Activated CD8-positive, alpha-beta T cell treated with anti-CD3 and anti-CD28 coated beads, Interleukin-2, amount 10 ng/mL, durations not matched to agents 7 days and 5 days (primary cell): ENCODE results near the gene USF2. TPM values are rescaled to one million over a fixed set of nuclear protein-coding genes. Genes with fewer than 3 reads are reported as not detected.

Experiments used
- ATAC-seq: fragments of 150-1000 bp; cut with Tn5 transposase; one replicate; pipeline ENCODE4 v1.10.0; 2021; ENCODE audit warnings: moderate library complexity
- CTCF ChIA-PET: fragments of 350-600 bp; sonication (Branson Sonifier 250); formaldehyde crosslinking; loops from one replicate; lab custom pipeline; 2021; ENCODE audit warnings: antibody characterized with exemption; lab: Charles Lee
- POLR2A ChIA-PET: fragments of 350-600 bp; sonication (Branson Sonifier 250); formaldehyde crosslinking; loops from one replicate; lab custom pipeline; 2021; ENCODE audit warnings: antibody characterized with exemption; lab: Charles Lee
- DNase-seq: peaks from one replicate; pipeline ENCODE4 v3.0.0-alpha.2; 2020
- H3K27ac Mint-ChIP-seq: one replicate; pipeline ENCODE4 v1.8.0; 2021; ENCODE audit warnings: mild to moderate bottlenecking, mixed read lengths
- H3K27me3 Mint-ChIP-seq: one replicate; pipeline ENCODE4 v1.8.0; 2021; ENCODE audit warnings: low read depth, mixed read lengths
- H3K36me3 Mint-ChIP-seq: one replicate; pipeline ENCODE4 v1.8.0; 2021; ENCODE audit warnings: low read depth, mixed read lengths
- H3K4me1 Mint-ChIP-seq: one replicate; pipeline ENCODE4 v1.8.0; 2021; ENCODE audit warnings: low read depth, mixed read lengths
- H3K4me3 Mint-ChIP-seq: one replicate; pipeline ENCODE4 v1.8.0; 2021; ENCODE audit warnings: mild to moderate bottlenecking, mixed read lengths
- H3K9me3 Mint-ChIP-seq: one replicate; pipeline ENCODE4 v1.8.0; 2022; ENCODE audit warnings: mixed read lengths; ENCODE audit not compliant: insufficient read depth
- total RNA-seq, 2 experiments: library from RNA; stranded (reverse); gene quantifications; one replicate each; pipeline ENCODE4 v1.2.3, GENCODE V29; 2021

USF2 gene
- total RNA-seq, 2 experiments from 2014 or later = 125 to 138 TPM

DNA sequence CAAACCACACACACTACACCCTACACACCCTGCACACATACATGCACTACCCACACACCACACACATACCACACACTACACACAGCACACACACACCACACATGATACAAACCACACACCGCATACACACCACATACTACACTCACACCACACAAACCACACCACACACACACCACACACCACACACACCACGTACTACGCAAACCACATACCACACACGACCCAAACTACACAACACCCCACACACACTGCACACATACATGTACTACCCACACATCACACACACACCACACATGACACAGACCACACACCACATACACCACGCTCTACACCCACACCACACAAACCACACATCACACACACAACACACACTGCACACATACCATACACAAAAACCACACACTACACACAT is 29.8 kb downstream of the USF2 start:
- H3K36me3 Mint-ChIP-seq = no peaks in the 10 kb centered on the region
- no peak overlapping the region for H3K4me3 Mint-ChIP-seq
- ATAC-seq (no peak), DNase-seq (no peak)
- H3K9me3 Mint-ChIP-seq = no peaks in the 10 kb centered on the region
- no peaks in the 10 kb centered on the region for H3K4me1 Mint-ChIP-seq
- ChIA-PET POLR2A (no interaction called here), CTCF (no interaction called here)
- no peak overlapping the region for H3K27ac Mint-ChIP-seq
- peaks cover 2% of the 10 kb centered on the region for H3K27me3 Mint-ChIP-seq

DNA sequence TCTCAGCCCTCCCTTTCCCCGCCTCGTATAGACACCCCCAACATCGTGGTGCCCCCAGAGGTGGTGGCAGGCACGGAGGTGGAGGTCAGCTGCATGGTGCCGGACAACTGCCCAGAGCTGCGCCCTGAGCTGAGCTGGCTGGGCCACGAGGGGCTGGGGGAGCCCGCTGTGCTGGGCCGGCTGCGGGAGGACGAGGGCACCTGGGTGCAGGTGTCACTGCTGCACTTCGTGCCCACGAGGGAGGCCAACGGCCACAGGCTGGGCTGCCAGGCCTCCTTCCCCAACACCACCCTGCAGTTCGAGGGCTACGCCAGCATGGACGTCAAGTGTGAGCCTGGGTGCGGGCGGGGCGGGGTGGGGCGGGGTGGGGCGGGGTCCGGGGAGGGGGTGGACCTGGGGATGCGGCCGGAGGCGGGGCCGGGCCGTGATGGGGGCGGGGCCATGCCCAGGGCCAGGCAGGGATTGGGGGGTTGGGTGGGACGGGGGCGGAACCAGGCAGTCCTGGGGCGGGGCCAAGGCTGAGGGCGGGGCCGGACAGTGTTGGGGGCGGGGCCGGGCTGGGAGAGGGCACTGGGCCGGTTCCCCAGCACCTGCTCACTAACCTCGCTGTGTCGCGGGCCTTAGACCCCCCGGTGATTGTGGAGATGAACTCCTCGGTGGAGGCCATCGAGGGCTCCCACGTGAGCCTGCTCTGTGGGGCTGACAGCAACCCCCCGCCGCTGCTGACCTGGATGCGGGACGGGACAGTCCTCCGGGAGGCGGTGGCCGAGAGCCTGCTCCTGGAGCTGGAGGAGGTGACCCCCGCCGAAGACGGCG is 31.0 kb downstream of the USF2 start:
- H3K4me3 Mint-ChIP-seq = no peak overlapping the region
- ATAC-seq (no peak), DNase-seq (no peak)
- no peak overlapping the region for H3K27ac Mint-ChIP-seq
- ChIA-PET POLR2A (no interaction called here), CTCF (no interaction called here)
- H3K36me3 Mint-ChIP-seq = no peaks in the 10 kb centered on the region
- no peaks in the 10 kb centered on the region for H3K27me3 Mint-ChIP-seq
- no peaks in the 10 kb centered on the region for H3K9me3 Mint-ChIP-seq
- H3K4me1 Mint-ChIP-seq = no peaks in the 10 kb centered on the region

- CTCF ChIA-PET = no interaction called here
- ATAC-seq (no peak), DNase-seq (no peak)
- Mint-ChIP-seq H3K27ac (no peak overlapping the region), H3K36me3 (no peaks in the 10 kb centered on the region), H3K4me1 (no peaks in the 10 kb centered on the region), H3K9me3 (no peaks in the 10 kb centered on the region), H3K4me3 (no peak overlapping the region), H3K27me3 (no peaks in the 10 kb centered on the region)
- POLR2A ChIA-PET = no interaction called here
Observed at GRCh38 chr19:35300339-35300649, 31.5 kb downstream of the USF2 start.

- DNase-seq (no peak), ATAC-seq (no peak)
- ChIA-PET CTCF (no interaction called here), POLR2A (no interaction called here)
- H3K4me1 Mint-ChIP-seq = no peaks in the 10 kb centered on the region
- H3K4me3 Mint-ChIP-seq = no peak overlapping the region
- H3K27me3 Mint-ChIP-seq = no peaks in the 10 kb centered on the region
- H3K36me3 Mint-ChIP-seq = no peaks in the 10 kb centered on the region
- H3K27ac Mint-ChIP-seq = no peak overlapping the region
- no peaks in the 10 kb centered on the region for H3K9me3 Mint-ChIP-seq
Observed at GRCh38 chr19:35301961-35302360, 33.2 kb downstream of the USF2 start.

DNA sequence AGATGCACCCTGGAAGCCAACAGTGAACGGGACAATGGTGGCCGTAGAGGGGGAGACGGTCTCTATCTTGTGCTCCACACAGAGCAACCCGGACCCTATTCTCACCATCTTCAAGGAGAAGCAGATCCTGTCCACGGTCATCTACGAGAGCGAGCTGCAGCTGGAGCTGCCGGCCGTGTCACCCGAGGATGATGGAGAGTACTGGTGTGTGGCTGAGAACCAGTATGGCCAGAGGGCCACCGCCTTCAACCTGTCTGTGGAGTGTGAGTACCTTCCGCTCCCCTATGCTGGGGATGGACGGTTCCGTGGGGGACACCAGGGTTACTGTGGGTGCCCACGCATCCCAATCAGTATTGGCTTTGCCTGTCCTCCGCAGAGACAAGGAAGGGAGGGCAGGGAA is 33.7 kb downstream of the USF2 start:
- POLR2A ChIA-PET = no interaction called here
- Mint-ChIP-seq H3K36me3 (no peaks in the 10 kb centered on the region), H3K4me3 (no peak overlapping the region), H3K27me3 (no peaks in the 10 kb centered on the region), H3K4me1 (no peaks in the 10 kb centered on the region), H3K9me3 (no peaks in the 10 kb centered on the region), H3K27ac (no peak overlapping the region)
- DNase-seq (no peak), ATAC-seq (no peak)
- CTCF ChIA-PET = no interaction called here

DNA sequence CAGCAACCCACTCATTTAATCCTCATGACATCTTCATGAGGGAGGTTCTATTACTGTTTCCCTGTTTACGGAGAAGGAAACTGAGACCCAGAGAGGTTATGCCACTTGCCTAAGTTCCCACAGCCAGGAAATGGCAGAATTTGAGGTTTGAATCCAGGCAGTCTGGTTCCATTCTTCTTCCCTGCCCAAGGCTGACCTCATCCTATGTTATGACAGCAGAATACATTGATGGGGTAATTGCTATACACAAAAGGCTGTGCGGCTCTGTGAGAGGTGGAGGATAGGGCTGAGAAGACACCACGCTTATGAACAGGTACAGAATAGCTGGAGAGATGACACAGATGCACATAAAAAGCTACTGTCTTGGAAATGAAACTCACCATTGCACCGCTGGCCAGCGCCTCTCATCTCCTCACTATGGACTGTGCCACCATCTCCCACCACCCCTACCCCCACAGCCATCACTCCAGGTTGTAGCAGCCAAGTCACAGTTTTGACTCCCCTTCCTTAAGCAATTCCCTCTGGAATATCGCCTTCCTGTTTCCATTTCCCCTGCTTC is 34.7 kb downstream of the USF2 start:
- no peaks in the 10 kb centered on the region for H3K4me1 Mint-ChIP-seq
- ChIA-PET CTCF (no interaction called here), POLR2A (no interaction called here)
- H3K4me3 Mint-ChIP-seq = no peak overlapping the region
- H3K27ac Mint-ChIP-seq = no peak overlapping the region
- DNase-seq = no peak
- no peaks in the 10 kb centered on the region for H3K36me3 Mint-ChIP-seq
- no peaks in the 10 kb centered on the region for H3K27me3 Mint-ChIP-seq
- H3K9me3 Mint-ChIP-seq = no peaks in the 10 kb centered on the region
- no peak for ATAC-seq

- POLR2A ChIA-PET = no interaction called here
- ATAC-seq = no peak
- Mint-ChIP-seq H3K36me3 (no peaks in the 10 kb centered on the region), H3K9me3 (no peaks in the 10 kb centered on the region), H3K27ac (no peak overlapping the region), H3K4me1 (no peaks in the 10 kb centered on the region), H3K27me3 (no peaks in the 10 kb centered on the region), H3K4me3 (no peak overlapping the region)
- CTCF ChIA-PET = no interaction called here
- DNase-seq = no peak
Observed at GRCh38 chr19:35304036-35304435, 35.3 kb downstream of the USF2 start.

DNA sequence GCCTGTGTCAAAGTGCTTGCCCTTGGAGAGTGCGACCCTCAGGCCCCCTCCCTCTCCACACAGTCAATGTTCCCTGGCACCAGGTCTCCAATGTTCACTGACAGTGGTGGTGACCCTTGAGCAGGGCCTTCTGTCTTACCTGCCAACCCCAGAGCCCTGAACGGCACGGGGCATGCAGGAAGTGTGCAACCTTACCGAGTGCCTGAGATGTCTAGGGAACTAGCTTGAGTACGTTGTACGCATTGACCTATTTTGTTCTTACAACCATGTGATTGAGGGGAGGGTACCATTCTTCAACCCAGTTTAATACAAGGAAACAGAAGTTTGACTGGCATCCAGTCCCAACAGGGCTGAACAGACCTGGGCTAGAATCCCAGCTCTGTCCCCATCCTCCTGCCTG is 36.4 kb downstream of the USF2 start:
- Mint-ChIP-seq H3K4me1 (peaks cover under 1% of the 10 kb centered on the region), H3K36me3 (no peaks in the 10 kb centered on the region), H3K9me3 (no peaks in the 10 kb centered on the region), H3K4me3 (no peak overlapping the region), H3K27ac (no peak overlapping the region), H3K27me3 (no peaks in the 10 kb centered on the region)
- POLR2A ChIA-PET = no interaction called here
- no peak for DNase-seq
- ATAC-seq = no peak
- CTCF ChIA-PET = no interaction called here

- DNase-seq (no peak), ATAC-seq (no peak)
- Mint-ChIP-seq H3K4me3 (no peak overlapping the region), H3K9me3 (no peaks in the 10 kb centered on the region), H3K36me3 (no peaks in the 10 kb centered on the region), H3K27me3 (no peaks in the 10 kb centered on the region), H3K27ac (no peak overlapping the region), H3K4me1 (peaks cover 6% of the 10 kb centered on the region)
- ChIA-PET POLR2A (no interaction called here), CTCF (interaction anchor here (0.6 to 0.9 kb wide), 2 partner anchors 8 to 47 kb away, joined by 3 read pairs; no protein-coding TSS in a partner anchor)
Observed at GRCh38 chr19:35306473-35307246, 37.9 kb downstream of the USF2 start.

- POLR2A ChIA-PET = no interaction called here
- DNase-seq = no peak
- Mint-ChIP-seq H3K27me3 (no peaks in the 10 kb centered on the region), H3K4me1 (peaks cover 6% of the 10 kb centered on the region), H3K27ac (no peak overlapping the region), H3K4me3 (no peak overlapping the region), H3K36me3 (no peaks in the 10 kb centered on the region), H3K9me3 (no peaks in the 10 kb centered on the region)
- CTCF ChIA-PET = interaction anchor here (1.2 kb wide), 1 partner anchor 160 kb away, joined by 3 read pairs; no protein-coding TSS in a partner anchor
- ATAC-seq = no peak
Observed at GRCh38 chr19:35307931-35308330, 39.2 kb downstream of the USF2 start.

DNA sequence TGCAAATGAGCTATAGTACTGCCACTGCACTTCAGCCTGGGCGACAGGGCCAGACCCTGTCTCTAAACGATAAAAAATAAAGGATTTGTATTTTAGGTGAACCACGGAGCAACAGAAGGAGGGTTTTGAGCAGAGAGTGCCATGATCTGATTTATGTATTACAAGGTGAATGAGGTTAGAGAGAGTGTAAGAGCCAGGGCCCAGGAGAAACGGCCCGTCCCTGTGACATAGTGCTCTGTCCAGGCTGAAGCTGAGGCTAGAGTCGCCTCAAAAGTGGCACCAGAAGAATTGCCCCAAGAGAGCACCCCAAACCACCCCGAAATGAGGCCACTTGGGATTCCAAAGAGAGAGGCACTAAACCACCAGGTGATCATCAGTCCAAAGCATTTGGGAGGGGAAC is 40.1 kb downstream of the USF2 start:
- POLR2A ChIA-PET = no interaction called here

More for the DNA sequence above, 40.1 kb downstream of the USF2 start:
- no peaks in the 10 kb centered on the region for H3K9me3 Mint-ChIP-seq
- peak overlapping the region; percentile 4 for H3K27ac Mint-ChIP-seq
- ATAC-seq = no peak
- CTCF ChIA-PET = interaction anchor here (1.2 kb wide), 1 partner anchor 159 kb away, joined by 3 read pairs; no protein-coding TSS in a partner anchor
- peaks cover 6% of the 10 kb centered on the region for H3K4me1 Mint-ChIP-seq
- DNase-seq = no peak
- H3K4me3 Mint-ChIP-seq = no peak overlapping the region
- H3K27me3 Mint-ChIP-seq = no peaks in the 10 kb centered on the region
- no peaks in the 10 kb centered on the region for H3K36me3 Mint-ChIP-seq
